ENCODE measurements around the gene CYS1. TPM values are rescaled to one million over a fixed set of nuclear protein-coding genes. Genes with fewer than 3 reads are reported as not detected.
A peak's percentile ranks its signal among the peaks of the same experiment; 100 is the strongest.

The CYS1 gene
- total and polyA plus RNA-seq, 2 of the 13 experiments (the other 11 are each of a cell fraction or from before 2014, with no cell fraction given) = 0.04 TPM; not detected in 1

DNA sequence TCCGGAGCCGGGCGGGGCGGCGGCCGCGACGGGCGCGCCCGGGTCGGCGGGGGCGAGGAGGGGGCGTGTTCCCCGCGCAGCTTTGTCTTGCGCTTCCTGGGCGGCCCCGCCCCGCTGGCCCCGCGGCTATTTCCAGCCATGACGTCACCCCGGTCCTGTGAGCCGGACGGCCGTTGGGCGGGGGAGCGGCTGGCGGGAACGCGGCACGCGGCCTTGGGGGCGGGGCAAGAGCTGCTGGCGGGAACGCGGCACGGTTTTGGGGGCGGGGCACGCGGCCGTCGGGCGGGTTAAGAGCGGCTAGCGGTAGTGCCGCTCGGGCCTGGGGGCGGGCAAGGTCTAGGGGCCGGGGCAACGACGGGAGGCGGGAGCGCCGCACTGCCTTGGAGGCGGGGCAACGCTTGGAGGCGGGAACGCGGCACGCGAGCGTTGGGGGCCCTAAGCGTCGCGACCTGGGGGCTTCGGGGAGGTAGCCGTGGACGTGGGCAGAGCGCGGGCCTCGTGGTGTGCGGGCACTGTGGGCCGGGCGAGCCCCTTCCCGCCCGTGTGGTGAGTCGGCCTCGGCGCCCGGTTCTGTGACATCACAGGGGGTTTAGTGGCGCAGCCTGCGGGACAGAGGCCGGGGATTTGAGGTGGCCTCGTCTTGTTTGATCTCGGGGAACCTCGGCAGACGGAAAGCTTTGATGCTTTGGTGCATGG is 36.2 kb downstream of the CYS1 start (continued):
- 0 out of 2 replicates have a peak, but pooled peaks have one; percentile 67 for TF ChIP-seq ZIK1 (CRISPR knock-in tag; IDR thresholded peaks at IDR 0.05; ENCODE audit: borderline replicate concordance, low read depth)
- TF ChIP-seq ZNF841 (CRISPR knock-in tag; IDR thresholded peaks at IDR 0.05; ENCODE audit: borderline replicate concordance) = 0 out of 2 replicates have a peak, but pooled peaks have one; percentile 13
- peak; percentile 65; the same call in 1 of the 2 replicates for TF ChIP-seq ZNF224 (CRISPR knock-in tag; IDR thresholded peaks at IDR 0.05)
- TF ChIP-seq HCFC1 (IDR thresholded peaks at IDR 0.05; ENCODE audit: low read depth, low read length) = no peak
- TF ChIP-seq ZNF235 (CRISPR knock-in tag; IDR thresholded peaks at IDR 0.05; ENCODE audit: borderline replicate concordance) = no peak; the same call in 1 of the 2 replicates
- TF ChIP-seq U2AF2 (IDR thresholded peaks at IDR 0.05; ENCODE audit: low read depth, low read length) = no peak
- TF ChIP-seq, protein P1, sequence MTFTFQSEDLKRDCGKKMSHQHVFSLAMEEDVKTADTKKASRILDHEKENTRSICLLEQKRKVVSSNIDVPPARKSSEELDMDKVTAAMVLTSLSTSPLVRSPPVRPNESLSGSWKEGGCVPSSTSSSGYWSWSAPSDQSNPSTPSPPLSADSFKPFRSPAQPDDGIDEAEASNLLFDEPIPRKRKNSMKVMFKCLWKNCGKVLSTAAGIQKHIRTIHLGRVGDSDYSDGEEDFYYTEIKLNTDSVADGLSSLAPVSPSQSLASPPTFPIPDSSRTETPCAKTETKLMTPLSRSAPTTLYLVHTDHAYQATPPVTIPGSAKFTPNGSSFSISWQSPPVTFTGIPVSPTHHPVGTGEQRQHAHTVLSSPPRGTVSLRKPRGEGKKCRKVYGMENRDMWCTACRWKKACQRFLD (CRISPR knock-in tag; IDR thresholded peaks at IDR 0.05; ENCODE audit: borderline replicate concordance) = no peak
- no peak for TF ChIP-seq CREM (IDR thresholded peaks at IDR 0.05)
- TF ChIP-seq CREM (CRISPR knock-in tag; IDR thresholded peaks at IDR 0.05) = no peak
- TF ChIP-seq, protein P2, sequence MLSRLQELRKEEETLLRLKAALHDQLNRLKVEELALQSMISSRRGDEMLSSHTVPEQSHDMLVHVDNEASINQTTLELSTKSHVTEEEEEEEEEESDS (CRISPR knock-in tag; IDR thresholded peaks at IDR 0.05; ENCODE audit: borderline replicate concordance) = no peak
- TF ChIP-seq TGIF2 (CRISPR knock-in tag; IDR thresholded peaks at IDR 0.05) = no peak
- TF ChIP-seq, protein P3, sequence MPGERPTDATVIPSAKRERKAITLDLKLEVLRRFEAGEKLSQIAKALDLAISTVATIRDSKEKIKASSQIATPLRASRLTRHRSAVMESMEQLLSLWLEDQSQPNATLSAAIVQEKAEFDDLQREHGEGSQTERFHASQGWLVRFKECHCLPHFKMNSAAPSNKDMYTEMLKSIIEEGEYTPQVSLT (CRISPR knock-in tag; IDR thresholded peaks at IDR 0.05; ENCODE audit: borderline replicate concordance, low read depth) = no peak; the same call in 1 of the 2 replicates
- no peak for TF ChIP-seq GZF1 (CRISPR knock-in tag; IDR thresholded peaks at IDR 0.05)
- TF ChIP-seq NFRKB (IDR thresholded peaks at IDR 0.05) = no peak
- TF ChIP-seq, protein P4, sequence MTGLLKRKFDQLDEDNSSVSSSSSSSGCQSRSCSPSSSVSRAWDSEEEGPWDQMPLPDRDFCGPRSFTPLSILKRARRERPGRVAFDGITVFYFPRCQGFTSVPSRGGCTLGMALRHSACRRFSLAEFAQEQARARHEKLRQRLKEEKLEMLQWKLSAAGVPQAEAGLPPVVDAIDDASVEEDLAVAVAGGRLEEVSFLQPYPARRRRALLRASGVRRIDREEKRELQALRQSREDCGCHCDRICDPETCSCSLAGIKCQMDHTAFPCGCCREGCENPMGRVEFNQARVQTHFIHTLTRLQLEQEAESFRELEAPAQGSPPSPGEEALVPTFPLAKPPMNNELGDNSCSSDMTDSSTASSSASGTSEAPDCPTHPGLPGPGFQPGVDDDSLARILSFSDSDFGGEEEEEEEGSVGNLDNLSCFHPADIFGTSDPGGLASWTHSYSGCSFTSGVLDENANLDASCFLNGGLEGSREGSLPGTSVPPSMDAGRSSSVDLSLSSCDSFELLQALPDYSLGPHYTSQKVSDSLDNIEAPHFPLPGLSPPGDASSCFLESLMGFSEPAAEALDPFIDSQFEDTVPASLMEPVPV (CRISPR knock-in tag; IDR thresholded peaks at IDR 0.05) = peak; percentile 42; the same call in 1 of the 2 replicates
- no peak; a peak in 1 of 4 replicates for TF ChIP-seq EP300 (IDR thresholded peaks at IDR 0.05; ENCODE audit: low read depth in 2 of 2, low read length in 2 of 2)
- TF ChIP-seq EP300 (CRISPR knock-in tag; IDR thresholded peaks at IDR 0.05; ENCODE audit: borderline replicate concordance) = no peak; the same call in 1 of the 2 replicates
- TF ChIP-seq, protein P5, sequence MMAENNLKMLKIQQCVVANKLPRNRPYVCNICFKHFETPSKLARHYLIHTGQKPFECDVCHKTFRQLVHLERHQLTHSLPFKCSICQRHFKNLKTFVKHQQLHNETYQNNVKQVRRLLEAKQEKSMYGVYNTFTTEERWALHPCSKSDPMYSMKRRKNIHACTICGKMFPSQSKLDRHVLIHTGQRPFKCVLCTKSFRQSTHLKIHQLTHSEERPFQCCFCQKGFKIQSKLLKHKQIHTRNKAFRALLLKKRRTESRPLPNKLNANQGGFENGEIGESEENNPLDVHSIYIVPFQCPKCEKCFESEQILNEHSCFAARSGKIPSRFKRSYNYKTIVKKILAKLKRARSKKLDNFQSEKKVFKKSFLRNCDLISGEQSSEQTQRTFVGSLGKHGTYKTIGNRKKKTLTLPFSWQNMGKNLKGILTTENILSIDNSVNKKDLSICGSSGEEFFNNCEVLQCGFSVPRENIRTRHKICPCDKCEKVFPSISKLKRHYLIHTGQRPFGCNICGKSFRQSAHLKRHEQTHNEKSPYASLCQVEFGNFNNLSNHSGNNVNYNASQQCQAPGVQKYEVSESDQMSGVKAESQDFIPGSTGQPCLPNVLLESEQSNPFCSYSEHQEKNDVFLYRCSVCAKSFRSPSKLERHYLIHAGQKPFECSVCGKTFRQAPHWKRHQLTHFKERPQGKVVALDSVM (CRISPR knock-in tag; IDR thresholded peaks at IDR 0.05) = no peak
- no peak for TF ChIP-seq ZKSCAN1 (IDR thresholded peaks at IDR 0.05; ENCODE audit: low read length)
- no peak for TF ChIP-seq ZNF3 (CRISPR knock-in tag; IDR thresholded peaks at IDR 0.05)
- TF ChIP-seq RFXANK (CRISPR knock-in tag; IDR thresholded peaks at IDR 0.05) = no peak
- no peak for TF ChIP-seq PHF5A (CRISPR knock-in tag; IDR thresholded peaks at IDR 0.05; ENCODE audit: low read depth, unreplicated experiment)
- TF ChIP-seq MBD4 (IDR thresholded peaks at IDR 0.05; ENCODE audit: borderline replicate concordance, low read length) = no peak
- TF ChIP-seq, protein P6, sequence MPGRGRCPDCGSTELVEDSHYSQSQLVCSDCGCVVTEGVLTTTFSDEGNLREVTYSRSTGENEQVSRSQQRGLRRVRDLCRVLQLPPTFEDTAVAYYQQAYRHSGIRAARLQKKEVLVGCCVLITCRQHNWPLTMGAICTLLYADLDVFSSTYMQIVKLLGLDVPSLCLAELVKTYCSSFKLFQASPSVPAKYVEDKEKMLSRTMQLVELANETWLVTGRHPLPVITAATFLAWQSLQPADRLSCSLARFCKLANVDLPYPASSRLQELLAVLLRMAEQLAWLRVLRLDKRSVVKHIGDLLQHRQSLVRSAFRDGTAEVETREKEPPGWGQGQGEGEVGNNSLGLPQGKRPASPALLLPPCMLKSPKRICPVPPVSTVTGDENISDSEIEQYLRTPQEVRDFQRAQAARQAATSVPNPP (CRISPR knock-in tag; IDR thresholded peaks at IDR 0.05) = 0 out of 2 replicates have a peak, but pooled peaks have one; percentile 19
- no peak for TF ChIP-seq PLRG1 (conservative IDR thresholded peaks at IDR 0.05)
- TF ChIP-seq HOXD1 (CRISPR knock-in tag; IDR thresholded peaks at IDR 0.05) = no peak

Measured in HepG2 (cell line).